ENCODE measurements around the gene GAPVD1. TPM values are rescaled to one million over a fixed set of nuclear protein-coding genes. Genes with fewer than 3 reads are reported as not detected.

GAPVD1 gene
- total and polyA plus RNA-seq, 9 donors = 9.4 to 53.7 (median 40.5) TPM

- intact Hi-C loops (cut with DNase I) = loop anchor here (5.0 to 10.0 kb wide), 7 partner anchors 151 to 1089 kb away; no protein-coding TSS in a partner anchor
Observed at GRCh38 chr9:125405938-125406809, 144.5 kb downstream of the GAPVD1 start.

GRCh38 chr9:125406810-125407087 is 145.1 kb downstream of the GAPVD1 start:
- H3K36me3 ChIP-seq = no peaks in the 10 kb centered on the region
- no peak overlapping the region for H3K4me3 ChIP-seq
- H3K4me1 ChIP-seq (ENCODE audit: insufficient read depth) = peaks cover 6% of the 10 kb centered on the region
- no peak overlapping the region for H3K27ac ChIP-seq
- WGBS, 3 donors = 95 to 96% (median 96%) methylated on average over 13 of the region's 13 CpGs
- TF ChIP-seq, protein P1, sequence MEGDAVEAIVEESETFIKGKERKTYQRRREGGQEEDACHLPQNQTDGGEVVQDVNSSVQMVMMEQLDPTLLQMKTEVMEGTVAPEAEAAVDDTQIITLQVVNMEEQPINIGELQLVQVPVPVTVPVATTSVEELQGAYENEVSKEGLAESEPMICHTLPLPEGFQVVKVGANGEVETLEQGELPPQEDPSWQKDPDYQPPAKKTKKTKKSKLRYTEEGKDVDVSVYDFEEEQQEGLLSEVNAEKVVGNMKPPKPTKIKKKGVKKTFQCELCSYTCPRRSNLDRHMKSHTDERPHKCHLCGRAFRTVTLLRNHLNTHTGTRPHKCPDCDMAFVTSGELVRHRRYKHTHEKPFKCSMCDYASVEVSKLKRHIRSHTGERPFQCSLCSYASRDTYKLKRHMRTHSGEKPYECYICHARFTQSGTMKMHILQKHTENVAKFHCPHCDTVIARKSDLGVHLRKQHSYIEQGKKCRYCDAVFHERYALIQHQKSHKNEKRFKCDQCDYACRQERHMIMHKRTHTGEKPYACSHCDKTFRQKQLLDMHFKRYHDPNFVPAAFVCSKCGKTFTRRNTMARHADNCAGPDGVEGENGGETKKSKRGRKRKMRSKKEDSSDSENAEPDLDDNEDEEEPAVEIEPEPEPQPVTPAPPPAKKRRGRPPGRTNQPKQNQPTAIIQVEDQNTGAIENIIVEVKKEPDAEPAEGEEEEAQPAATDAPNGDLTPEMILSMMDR (IDR thresholded peaks at IDR 0.05) = no peak
- TF ChIP-seq EP300 (IDR thresholded peaks at IDR 0.05) (no peak), POLR2A (IDR thresholded peaks at IDR 0.05) (no peak)
- no peaks in the 10 kb centered on the region for H3K27me3 ChIP-seq
- H3K9me3 ChIP-seq = no peaks in the 10 kb centered on the region
- intact Hi-C loops (cut with DNase I) = loop anchor here (5.0 to 10.0 kb wide), 7 partner anchors 151 to 1088 kb away; no protein-coding TSS in a partner anchor
- no peak for DNase-seq

More at GRCh38 chr9:125405938-125406809, 144.5 kb downstream of the GAPVD1 start:
- WGBS, 3 donors = 91 to 95% (median 93%) methylated on average over 15 of the region's 15 CpGs
- peaks cover 6% of the 10 kb centered on the region for H3K4me1 ChIP-seq (ENCODE audit: insufficient read depth)
- no peaks in the 10 kb centered on the region for H3K27me3 ChIP-seq
- no peak for TF ChIP-seq EP300 (IDR thresholded peaks at IDR 0.05)
- TF ChIP-seq, protein P1 (IDR thresholded peaks at IDR 0.05) = no peak
- TF ChIP-seq POLR2A (IDR thresholded peaks at IDR 0.05) = no peak
- H3K36me3 ChIP-seq = no peaks in the 10 kb centered on the region
- no peaks in the 10 kb centered on the region for H3K9me3 ChIP-seq
- H3K4me3 ChIP-seq = no peak overlapping the region
- no peak overlapping the region for H3K27ac ChIP-seq
- DNase-seq = no peak

DNA sequence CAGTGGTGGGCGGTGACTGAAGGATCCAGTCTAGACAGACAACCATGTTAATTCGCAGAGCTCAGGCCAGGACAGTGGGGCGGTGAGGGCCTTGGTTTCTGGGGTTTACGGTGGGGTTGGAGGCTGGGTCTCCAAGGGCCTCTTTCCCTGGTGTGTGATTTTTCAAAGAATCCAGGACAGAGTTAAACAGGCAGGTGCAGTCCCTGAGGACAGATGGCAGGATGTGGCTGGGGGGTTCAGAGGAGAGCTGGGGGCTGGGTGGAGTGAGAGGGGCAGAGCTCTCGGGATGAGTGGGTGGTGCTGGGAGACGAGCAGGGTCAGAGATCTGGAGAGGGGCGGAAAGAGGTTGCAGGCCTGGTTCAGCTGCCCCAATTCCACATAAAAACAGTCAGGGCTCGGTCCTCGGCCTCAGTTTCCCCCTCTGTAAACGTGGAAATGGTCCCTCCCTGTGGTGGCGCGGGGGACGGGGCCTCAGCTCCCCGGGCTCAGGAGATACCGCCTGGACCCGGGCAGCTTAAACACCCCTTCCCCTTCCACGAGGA is 145.9 kb downstream of the GAPVD1 start:
- H3K36me3 ChIP-seq = no peaks in the 10 kb centered on the region
- intact Hi-C loops (cut with DNase I) = loop anchor here (5.0 to 10.0 kb wide), 7 partner anchors 150 to 1087 kb away; no protein-coding TSS in a partner anchor
- peak overlapping the region in 1 of 2 donors; percentile 89 for H3K27ac ChIP-seq
- peak overlapping the region; percentile 70 for H3K4me3 ChIP-seq
- H3K4me1 ChIP-seq (ENCODE audit: insufficient read depth) = peaks cover 6% of the 10 kb centered on the region
- 32 to 39% (median 36%) methylated on average over 16 to 17 of the region's 17 CpGs for WGBS, 3 donors
- TF ChIP-seq POLR2A (IDR thresholded peaks at IDR 0.05) (no peak), EP300 (IDR thresholded peaks at IDR 0.05) (no peak)
- TF ChIP-seq, protein P1 (IDR thresholded peaks at IDR 0.05) = no peak
- H3K27me3 ChIP-seq = no peaks in the 10 kb centered on the region
- DNase-seq = no peak
- H3K9me3 ChIP-seq = no peaks in the 10 kb centered on the region

- H3K36me3 ChIP-seq = no peaks in the 10 kb centered on the region
- peak overlapping the region; percentile 75 to 89 for H3K27ac ChIP-seq
- no peaks in the 10 kb centered on the region for H3K9me3 ChIP-seq
- DNase-seq = peak; percentile 82 to 93 (median 89)
- intact Hi-C loops (cut with DNase I) = loop anchor here (5.0 to 10.0 kb wide), 7 partner anchors 149 to 1087 kb away; no protein-coding TSS in a partner anchor
- H3K27me3 ChIP-seq = no peaks in the 10 kb centered on the region
- peak overlapping the region; percentile 70 for H3K4me3 ChIP-seq
- peaks cover 6% of the 10 kb centered on the region for H3K4me1 ChIP-seq (ENCODE audit: insufficient read depth)
- 2 to 5% (median 3%) methylated on average over 74 to 104 of the region's 104 CpGs for WGBS, 3 donors
- TF ChIP-seq POLR2A (IDR thresholded peaks at IDR 0.05) = peak; percentile 20
- TF ChIP-seq, protein P1 (IDR thresholded peaks at IDR 0.05) = peak; percentile 87 to 89 (median 89)
- TF ChIP-seq EP300 (IDR thresholded peaks at IDR 0.05) = no peak
Observed at GRCh38 chr9:125407974-125408900, 146.6 kb downstream of the GAPVD1 start.

Measured in ovary (tissue), 9 donors.